HG02884 (cell line): ENCODE results near the gene SPDEF.

Experiments used
- ATAC-seq: cut with Tn5 transposase; IDR thresholded peaks from one replicate; pipeline ENCODE4 v1.9.1; 2021; ENCODE audit warnings: mild to moderate bottlenecking, moderate library complexity; ENCODE audit not compliant: unreplicated experiment

Gene SPDEF

GRCh38 chr6:34528996-34529664 lies 27.0 kb downstream of the SPDEF start:
- no peak for ATAC-seq

- no peak for ATAC-seq
Observed at GRCh38 chr6:34527751-34528670, 28.1 kb downstream of the SPDEF start.

DNA sequence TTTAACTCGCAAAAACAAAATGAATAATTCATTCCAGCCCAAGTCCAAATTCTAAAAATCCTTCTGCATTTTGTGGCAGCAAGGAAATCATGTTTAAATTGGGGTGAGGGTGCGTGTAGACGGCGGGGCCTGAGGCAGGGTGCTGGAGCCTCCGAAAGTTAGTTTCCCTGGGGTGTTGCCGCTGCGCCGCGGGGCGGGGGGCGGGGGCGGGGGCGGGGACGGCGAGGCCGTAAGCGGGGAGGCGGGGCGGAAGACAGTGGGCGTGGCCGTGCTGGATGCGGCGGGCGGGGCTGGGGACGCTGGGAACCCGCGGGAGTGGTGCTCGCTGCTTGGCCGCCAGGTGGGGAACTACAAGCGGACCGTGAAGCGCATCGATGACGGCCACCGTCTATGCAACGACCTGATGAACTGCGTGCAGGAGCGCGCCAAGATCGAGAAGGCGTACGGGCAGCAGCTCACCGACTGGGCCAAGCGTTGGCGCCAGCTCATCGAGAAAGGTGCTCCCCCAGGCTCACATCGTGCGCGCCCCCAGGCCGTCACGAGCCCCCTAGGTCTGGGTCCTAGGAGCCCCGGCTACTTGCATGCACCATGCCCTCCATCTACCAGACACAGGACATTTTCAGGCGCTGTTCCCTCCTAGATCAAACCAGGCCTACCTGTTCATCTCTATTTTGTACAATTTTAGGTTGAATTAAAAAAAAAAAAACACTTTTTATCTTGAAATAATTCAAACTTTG lies 29.0 kb downstream of the SPDEF start:
- peak; percentile 76 for ATAC-seq

GRCh38 chr6:34526241-34526972 lies 29.7 kb downstream of the SPDEF start:
- ATAC-seq: no peak

DNA sequence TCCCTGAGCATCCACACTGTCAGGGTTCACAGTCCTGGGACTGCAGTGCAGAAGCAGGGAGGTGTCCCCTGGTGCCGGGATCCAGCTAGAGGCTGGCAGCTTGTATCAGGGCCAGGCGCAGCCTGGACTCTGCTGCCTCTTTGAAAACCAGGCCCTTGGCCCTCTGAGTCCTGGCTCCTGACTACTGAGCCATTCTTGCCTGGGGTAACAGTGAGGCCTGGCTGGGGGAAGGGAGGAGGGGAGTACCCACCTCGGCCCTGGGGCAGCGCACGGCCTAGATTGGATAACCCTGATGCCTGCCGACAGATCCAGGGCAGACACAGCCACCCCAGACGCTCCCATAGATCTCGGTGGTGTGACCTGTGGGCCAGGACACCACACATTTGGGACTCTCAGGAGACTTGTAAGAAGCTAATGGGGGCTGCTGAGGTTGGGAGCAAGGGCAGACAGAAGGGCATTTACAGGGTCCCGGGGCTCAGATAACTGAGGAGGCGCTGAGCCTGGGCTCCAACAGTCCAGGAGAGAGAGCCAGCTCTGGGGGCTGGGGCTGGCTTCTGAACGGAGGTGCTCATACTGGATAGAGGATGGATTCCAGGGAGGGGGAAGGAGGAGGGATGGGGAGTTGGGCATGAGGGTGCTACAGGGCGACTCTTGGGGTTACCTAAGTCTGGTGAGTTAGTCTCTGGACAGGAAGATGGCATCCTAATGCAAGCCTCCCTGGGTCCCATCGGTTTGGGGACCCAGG lies 30.5 kb downstream of the SPDEF start:
- ATAC-seq: no peak

GRCh38 chr6:34524971-34525370 lies 31.2 kb downstream of the SPDEF start:
- ATAC-seq: no peak

DNA sequence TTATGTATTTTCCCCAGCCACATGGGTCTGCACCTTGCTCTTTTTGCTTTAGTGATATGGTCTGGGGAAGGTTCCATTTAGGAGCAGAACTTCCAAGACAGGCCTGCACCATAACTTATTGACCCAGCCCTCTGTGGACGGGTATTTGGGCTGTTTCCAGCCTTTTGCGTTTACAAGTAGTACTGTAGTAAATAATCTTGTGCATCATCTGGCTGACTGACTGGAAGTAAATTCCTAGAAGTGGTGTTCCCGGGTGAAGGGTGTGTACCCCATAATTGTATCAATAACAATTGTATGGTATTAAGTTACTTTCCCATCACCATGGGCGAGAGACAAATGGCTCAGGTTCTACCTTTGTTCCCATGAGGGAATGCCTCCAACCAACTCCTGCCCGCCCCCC lies 31.6 kb downstream of the SPDEF start:
- no peak for ATAC-seq

- no peak for ATAC-seq
Observed at GRCh38 chr6:34523441-34524206, 32.5 kb downstream of the SPDEF start.

- ATAC-seq: no peak
Observed at GRCh38 chr6:34522761-34523160, 33.4 kb downstream of the SPDEF start.

DNA sequence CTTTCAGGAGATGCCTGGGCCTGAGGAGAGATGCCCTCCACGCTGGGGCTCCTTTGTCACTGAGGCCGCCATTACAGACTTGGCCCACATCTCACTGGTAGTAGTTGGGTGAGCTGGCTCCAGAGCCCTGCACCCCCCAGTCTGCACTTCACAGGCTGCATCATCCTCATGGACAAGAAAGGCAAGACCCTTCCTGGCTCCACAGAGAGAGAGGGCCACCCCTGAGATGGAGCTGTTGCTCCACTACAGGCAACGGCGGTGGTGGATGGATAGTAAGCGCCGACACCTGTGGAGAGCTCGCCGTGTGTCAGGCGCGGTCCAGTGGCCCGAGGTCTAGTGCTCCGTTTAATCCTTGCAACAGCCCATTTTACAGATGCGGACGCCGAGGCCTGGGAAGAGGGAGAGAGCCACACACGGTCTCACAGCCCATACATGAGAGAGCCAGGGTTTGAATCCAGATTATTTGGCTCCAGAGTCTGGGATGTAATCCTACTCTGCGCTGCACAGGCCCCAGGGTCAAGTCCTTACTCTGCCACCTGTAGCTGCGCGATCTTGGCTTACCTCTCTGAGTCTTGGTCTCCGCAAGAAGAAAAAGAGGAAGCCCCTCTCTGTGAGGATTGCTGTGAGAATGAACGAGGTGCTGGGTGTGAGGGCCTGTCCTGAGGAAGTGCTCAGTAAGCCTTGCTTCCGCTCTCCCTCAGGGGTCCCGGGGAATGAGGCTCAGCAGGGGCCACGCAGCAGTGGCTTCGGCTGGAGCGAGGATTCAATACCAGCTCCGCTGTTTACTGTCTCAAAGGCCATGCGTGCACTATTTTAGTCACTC lies 34.5 kb downstream of the SPDEF start:
- no peak for ATAC-seq

DNA sequence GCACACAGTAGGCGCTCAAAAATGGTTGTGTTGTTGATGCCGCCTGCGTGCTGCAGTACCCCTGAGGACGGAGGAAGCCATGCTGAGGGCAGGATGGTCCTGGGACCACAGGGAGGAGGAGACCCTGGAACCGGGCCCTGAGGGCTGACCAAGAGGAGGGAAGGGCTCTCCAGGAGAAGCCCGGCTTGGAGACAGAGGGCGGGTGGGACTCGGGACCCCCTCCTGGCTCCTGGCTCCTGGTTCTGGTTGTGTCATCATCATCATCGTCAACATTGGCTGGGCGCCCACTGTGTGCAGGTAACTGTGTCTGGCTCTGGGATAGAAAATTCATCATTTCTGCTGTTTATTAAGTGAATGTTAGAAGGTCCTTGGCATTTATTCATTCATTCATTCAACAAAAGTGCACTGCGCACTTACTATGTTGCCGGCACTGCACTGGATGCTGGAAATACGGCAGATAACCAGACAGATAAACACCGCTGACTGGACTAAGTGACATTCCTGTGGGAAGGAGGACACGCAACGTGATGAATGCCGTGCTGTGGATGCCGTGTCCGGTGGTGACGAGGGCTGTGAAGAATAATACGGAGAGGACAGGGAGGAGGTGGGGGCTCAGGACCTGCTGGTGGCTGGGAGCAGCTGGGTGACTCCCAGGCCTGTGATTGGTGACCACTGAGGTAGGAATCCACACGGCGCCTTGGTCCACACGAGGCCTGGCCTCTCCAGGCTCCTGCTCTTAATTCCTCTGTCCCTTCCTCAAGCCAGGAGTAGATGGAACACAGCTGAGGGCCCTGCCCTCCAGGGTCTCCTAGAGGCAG lies 35.3 kb downstream of the SPDEF start:
- no peak for ATAC-seq

DNA sequence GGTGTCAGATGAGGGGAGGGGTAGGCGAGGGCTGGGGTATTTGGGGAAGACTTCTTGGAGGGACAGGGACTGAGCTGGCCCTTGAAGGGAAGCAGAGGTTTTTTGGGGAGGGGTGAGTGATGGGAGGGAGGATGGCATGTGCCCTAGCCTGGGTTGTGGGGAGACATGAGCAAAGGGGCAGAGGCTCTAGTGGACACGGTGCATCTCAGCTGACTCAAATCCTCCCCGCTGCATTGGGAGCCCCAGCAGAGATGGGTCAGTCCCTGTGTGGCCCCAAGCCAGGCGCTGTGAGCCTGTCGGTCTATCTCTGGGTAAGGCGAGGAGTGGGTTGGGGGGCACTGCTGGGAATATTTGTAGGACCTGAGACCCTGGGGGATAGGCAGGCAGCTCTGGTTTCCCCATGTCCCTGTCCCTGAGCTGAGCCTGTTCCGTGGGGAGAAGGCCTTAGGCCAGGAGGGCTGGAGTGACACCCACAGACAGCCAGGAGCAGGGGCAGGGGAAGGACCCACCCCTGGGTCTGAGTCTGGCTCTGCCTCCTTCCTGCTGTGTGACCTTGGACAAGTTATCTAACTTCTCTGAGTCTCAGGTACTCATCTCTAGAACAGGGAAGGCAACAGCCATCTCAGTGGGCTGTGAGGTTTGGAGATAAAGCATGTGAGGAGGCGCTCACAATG lies 36.0 kb downstream of the SPDEF start:
- no peak for ATAC-seq

- ATAC-seq: no peak
Observed at GRCh38 chr6:34518669-34519365, 37.3 kb downstream of the SPDEF start.

DNA sequence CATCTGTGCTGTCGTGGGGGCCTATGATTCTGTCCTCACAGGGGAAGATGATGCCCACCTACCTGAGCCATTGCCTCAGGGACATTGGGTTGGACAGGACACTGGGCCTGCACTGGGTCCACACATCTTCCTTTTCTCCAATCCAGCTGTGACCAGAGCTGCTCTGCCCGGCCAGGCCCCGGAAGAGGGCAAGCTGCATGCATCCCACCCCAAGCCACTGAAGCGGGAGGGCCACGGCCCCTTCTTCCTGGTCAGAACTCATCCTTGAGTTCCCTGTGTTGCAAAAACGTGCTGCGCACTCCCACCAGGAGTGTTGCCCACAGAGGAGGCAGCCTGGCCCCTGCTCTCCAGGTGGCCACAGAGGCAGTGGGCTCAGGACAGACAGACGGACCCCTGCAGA lies 38.2 kb downstream of the SPDEF start:
- ATAC-seq: no peak

DNA sequence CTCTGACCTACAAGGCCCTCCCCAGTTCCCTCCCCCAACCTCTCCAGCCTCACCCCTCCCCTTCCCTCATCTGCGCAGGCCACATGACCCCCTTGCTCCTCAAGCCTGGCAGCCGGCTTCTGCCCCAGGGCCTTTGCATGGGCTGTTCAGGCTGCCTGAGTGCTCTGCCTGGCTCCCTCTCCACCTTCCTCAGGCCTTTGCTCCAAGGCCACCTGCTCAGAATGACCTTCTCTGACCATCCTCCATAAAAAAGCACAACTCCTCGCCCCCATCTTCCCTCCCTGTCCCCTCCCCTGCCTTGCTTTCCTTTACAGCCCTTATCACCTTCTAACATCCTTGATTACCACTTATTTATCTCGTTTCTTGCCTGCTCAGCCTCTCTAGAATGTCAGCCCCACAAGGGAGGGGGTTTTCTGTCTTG lies 38.7 kb downstream of the SPDEF start:
- no peak for ATAC-seq
